ENCODE data around the gene SERPINB10. TPM values are rescaled to one million over a fixed set of nuclear protein-coding genes. Genes with fewer than 3 reads are reported as not detected.

SERPINB10 gene
- polyA plus RNA-seq, 12 donors = 0.09 to 5.2 (median 0.58) TPM; not detected in 6

DNA sequence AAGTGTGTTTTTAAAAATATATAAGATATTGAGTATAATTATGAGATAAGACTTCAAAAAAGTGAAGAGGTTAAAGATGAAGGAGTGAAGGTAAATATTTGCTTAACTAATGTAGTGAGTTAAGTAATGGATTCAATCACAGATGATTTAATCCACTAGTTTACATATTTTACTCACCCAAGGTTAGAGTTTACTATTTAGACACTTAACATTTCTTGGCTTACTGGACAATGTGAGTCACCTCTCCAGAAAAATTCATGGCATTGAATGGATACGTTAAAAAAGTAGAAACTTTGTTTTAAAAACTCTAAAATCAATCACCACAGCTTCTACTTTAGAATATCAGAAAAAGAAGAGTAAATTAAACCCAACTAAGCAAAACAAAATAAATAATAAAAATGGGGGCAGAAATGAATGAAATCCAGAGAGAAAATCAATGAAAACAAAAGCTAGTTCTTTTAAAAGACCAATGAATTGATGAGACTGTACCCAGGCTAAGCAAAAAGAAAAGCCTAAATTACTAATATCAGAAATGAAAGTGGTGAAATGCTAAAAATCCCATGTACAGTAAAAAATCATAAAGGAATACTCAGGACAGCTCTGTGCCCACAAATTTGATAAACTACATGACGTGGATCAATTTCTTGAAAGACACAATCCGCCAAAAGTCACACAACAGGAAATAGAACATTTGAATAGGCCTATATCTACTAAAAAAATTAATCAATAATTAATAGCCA lies 39.5 kb downstream of the SERPINB10 start:
- DNase-seq = no peak

- no peak for DNase-seq
These were observed 41.4 kb downstream of the SERPINB10 start, which contains the start of gene HMSD for GRCh38 chr18:63949068-63949737. Gene HMSD, plus strand, starts transcription at chr18:63949301. Its CDS starts 4,155 bp downstream, at chr18:63953456.

DNA sequence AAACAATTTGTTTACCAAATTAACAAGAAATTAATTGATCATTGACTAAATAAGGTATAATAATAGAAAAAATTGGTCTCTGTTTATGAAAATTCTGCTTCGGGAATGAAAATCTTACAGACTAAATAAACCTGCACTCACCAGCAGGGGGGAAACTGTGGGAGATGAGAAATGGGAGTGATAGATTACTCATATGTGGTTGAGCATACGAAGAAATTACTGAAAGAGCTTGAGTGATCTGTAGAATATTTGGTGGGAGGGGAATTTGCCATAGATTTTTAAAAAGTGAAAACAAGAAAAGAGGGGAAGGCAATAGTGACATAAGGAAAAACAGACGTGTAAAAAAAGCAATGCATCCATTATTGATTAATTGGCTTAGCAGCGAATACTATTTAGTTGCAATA lies 43.5 kb downstream of the SERPINB10 start:
- no peak for DNase-seq

- no peak for DNase-seq
These were observed 46.1 kb downstream of the SERPINB10 start for GRCh38 chr18:63953811-63954210.

DNA sequence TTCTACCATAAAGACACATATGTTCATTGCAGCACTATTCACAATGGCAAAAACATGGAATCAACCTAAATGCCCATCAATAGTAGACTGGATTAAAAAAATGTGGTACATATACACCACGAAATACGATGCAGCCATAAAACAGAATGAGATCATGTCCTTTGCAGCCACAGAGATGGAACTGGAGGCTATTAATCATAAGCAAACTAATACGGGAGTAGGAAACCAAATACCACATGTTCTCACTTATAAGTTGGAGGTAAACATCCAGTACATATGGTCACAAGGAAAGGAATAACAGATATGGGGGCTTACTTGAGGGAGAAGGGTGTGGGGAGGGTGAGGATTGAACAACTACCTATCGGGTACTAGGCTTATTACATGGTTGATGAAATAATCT lies 49.0 kb downstream of the SERPINB10 start:
- DNase-seq = no peak

GRCh38 chr18:63960891-63961290 lies 53.1 kb downstream of the SERPINB10 start:
- DNase-seq = no peak

DNA sequence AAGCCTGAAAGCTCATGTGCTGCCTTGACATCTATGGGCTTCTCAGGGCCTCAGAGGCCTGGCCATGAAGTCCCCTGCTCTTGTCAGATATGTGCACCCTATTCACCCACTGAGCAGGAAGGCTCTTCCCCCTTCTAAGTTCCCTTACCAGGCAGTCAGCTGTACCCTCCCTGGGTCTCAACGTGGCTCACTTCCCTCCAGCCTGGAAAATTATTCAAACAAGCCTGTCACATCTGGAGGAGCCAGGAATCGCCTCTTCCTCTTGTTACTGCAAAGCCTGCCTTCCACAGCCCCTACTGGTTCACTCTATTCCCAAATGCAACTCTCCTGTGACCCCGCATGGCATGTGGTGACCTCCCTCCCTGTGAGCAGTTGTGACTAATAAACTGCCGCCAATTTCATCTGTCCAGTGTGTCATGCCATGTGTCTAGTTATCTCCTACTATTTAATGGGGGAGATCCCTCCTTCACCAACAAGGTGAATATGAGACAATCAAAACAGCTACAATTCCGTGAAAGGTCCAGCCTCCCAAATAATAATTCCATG lies 53.8 kb downstream of the SERPINB10 start:
- no peak for DNase-seq

DNA sequence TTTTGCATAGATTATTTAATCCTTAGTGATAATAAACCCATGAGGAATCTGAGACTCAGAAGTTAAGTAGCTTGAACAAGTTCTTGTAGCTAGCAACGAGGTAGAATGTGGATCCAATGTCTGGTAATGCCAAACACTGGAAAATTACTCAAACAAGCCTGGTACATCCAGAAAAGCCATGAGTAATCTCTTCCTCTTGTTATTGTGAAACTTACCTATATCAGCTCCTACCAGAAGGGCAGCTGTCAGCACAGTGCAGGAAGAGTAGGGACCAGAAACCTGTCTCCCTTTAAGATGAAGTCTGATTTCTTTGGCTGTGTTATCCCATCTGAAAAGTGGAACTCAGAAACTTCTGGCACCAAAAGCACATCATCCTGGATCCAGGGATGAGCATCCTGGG lies 54.4 kb downstream of the SERPINB10 start:
- no peak for DNase-seq

DNA sequence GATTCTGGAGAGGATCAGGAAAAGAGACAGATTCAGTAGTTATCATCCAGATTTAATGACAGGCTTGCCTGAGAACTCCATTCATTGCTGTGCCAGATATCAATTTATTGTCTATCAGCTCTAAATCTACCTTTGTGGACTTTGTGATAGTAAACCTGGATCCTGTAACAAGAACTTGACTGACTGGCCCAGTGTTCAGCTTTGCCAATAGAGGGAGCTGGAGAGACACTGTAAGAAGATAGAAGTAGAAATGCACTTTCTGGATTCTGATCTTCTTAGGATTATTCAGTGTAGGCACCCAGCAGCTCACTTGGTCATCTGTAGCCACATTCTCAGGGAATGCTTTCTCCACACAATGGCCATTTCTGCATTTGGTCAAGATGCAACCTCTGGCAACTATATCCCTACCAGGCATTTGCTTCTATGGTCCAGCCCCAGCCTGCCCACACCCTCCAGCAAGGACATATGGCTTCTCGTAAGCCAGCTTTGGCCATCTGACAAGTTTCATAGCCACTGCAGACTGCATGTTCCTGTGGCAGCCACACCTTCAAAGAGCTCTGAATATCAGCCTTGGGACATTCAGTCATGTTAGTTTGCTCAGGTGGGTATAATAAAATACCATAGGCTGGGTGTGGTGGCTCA lies 56.0 kb downstream of the SERPINB10 start:
- DNase-seq = no peak

DNA sequence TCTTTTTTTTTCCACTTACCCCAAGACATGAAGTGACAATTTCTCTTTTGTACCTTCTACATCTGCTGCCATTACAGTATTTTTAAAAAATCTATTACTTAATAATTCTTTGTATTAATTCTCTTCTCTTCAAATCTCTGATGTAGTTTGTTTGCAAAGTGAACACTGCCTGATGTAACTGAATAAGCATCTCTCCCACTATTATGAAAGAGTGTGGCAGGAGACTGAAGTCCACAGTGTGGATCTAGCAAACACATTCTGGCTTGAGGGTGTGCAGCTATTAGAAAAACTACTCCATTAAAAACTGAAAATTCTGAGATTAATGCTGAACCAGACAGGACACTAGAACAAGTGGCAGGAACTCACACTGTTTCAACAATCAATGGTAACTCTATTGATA lies 57.1 kb downstream of the SERPINB10 start:
- DNase-seq = no peak

DNA sequence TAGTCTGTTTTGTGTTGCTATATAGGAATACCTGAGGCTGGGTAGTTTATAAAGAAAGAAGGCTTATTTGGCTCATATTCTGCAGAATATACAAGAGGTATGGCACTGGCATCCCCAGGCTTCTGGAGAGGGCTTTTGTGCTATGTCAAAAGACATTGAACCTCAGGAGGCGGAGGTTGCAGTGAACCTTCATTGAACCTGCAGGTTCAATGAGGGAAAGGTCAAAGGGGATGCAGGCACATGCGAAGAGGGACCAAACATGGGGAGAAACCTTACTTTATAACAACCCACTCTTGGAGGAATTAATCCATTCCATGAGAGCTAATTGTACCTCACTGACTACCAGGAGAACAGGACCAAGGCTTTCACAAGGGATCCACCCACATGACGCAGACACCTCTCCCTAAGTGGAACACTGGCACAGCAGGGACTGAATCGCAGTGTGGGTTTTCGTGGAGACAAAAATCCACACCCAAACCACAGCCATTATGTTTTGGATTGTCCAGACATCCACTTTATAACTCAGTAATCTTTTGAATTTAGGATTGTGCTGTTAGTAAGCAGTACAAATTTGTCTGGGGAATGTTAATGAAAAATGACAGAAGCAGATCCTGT lies 58.1 kb downstream of the SERPINB10 start:
- DNase-seq = no peak

- DNase-seq = peak; percentile 89
These were observed 62.4 kb downstream of the SERPINB10 start, which contains the start of gene SERPINB8 for GRCh38 chr18:63969942-63970808. Gene SERPINB8, plus strand, starts transcription at chr18:63970081. Its CDS starts 8,228 bp downstream, at chr18:63978309.

GRCh38 chr18:63970809-63971205 lies 63.0 kb downstream of the SERPINB10 start:
- DNase-seq = no peak

GRCh38 chr18:63971320-63972001 lies 63.7 kb downstream of the SERPINB10 start:
- DNase-seq = no peak

DNA sequence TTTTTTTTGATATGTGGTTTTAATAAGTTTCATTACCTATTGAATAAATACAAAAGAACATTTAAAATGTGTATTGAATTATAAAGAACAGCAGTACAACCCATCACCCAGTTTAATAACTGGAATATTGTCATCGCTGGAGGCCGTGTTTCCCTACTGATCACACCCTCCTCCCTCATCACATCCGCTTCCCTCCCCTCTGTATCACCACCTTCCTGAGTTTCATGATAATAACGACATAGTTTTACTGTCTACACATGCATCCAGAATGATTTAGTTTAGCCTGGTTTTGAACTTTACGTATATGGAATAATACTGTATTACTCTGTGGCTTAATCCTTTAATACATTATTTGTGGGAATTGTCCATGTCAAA lies 64.2 kb downstream of the SERPINB10 start:
- DNase-seq = no peak

- DNase-seq = no peak
These were observed 67.2 kb downstream of the SERPINB10 start for GRCh38 chr18:63974991-63975390.

GRCh38 chr18:63975628-63976027 lies 67.9 kb downstream of the SERPINB10 start:
- no peak for DNase-seq

- no peak for DNase-seq
These were observed 69.3 kb downstream of the SERPINB10 start for GRCh38 chr18:63977040-63977439.

GRCh38 chr18:63979409-63979920 lies 71.7 kb downstream of the SERPINB10 start:
- DNase-seq = peak; percentile 60

DNA sequence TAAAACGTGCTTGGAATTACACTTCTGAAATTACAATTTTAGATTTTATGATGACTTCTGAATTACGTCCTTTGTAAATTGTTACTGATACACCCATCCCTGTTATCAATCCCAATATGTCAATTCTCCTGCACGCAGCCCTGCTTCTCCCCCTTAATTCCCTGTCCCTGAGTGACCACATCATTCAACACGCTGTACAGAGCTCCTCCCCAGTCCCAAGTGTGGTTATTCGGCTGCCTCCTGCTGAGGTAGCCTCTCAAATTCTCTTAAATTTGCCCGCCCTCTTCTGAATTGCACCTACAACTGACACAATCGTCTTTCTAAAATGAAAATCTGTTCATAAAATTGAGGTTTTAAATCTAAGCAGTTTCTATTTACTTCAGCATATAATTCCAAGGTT lies 72.3 kb downstream of the SERPINB10 start:
- no peak for DNase-seq
